ENCODE data around the gene CDK14.

GRCh38 chr7:91021956-91022355 is 425.8 kb downstream of the CDK14 start:
- TF ChIP-seq CTCF (IDR thresholded peaks at IDR 0.05) (no peak), POLR2A (IDR thresholded peaks at IDR 0.05) (no peak)
